ENCODE results near the gene HSP90AB1.
A peak's percentile ranks its signal among the peaks of the same experiment; 100 is the strongest.

Gene HSP90AB1

GRCh38 chr6:44235891-44236516 is 10.9 kb upstream of the HSP90AB1 start:
- DNase-seq, result no peak

GRCh38 chr6:44237021-44237812 is 9.7 kb upstream of the HSP90AB1 start:
- peak; percentile 83 for DNase-seq

DNA sequence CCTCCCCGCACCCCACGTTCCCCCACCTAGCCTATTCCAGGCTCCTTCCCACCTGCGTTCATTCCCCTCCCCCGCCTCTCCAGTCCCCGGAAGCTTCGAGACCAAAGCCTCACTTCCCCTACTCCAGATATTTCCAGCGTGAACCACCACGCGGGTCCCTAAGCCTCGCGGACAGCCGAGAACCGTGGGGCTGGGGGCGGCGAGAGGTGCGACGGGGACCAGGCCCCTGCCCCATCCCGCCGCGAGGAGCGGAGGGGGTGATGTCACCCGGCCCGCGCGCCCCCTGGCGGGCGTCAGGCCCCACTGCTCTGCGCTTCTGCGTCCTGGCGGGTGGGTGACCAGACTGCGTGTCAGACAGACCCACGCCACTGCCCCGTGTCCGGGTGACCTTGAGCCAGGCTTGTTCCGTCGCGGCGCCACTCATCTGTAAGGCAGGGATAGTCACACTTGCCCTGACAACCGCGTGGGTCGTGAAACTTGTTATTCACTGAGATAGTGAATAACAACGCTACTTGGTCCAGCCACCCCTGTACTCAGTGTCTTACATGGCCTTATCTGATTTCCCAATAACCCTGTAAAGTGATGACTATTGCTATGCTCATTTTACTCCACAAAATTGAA is 9.0 kb upstream of the HSP90AB1 start:
- DNase-seq, result peak; percentile 78

DNA sequence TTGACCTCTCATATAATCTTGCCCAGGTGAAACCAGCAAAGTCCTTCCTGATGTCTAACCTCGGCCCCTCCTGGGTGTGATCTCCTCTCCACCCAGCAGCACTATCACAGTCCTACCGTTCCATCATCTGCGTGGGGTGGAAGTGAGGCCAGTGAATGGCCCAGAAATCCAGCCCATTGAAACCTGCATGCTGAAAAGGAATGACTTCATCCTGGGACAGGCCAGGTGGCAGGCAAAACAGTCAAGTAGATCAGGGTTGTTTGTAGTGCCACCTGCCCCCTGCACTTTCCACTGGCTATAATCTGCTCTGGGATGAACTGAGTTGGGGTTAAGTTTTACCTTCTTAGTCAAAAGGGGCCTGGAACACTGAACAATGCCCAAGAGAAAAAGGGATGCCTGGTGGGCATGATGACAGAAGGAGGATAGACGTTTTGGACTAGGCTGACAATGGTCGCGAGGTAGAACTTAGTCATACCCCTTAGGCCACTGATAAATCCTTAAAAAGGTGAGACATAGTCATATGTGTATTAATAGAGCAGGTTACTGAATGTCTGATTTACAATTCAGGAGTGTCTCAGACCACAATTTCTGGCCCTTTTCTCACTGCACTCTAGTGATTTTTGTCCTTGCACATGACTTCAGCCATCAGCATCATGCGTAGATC is 8.1 kb upstream of the HSP90AB1 start:
- DNase-seq, result no peak

GRCh38 chr6:44243345-44243744 is 3.6 kb upstream of the HSP90AB1 start:
- no peak for DNase-seq

- DNase-seq, result no peak
Observed at GRCh38 chr6:44245391-44245911, 1.4 kb upstream of the HSP90AB1 start.

- DNase-seq, result peak; percentile 84
Observed at GRCh38 chr6:44245912-44246662, 814 bp upstream of the HSP90AB1 start.

DNA sequence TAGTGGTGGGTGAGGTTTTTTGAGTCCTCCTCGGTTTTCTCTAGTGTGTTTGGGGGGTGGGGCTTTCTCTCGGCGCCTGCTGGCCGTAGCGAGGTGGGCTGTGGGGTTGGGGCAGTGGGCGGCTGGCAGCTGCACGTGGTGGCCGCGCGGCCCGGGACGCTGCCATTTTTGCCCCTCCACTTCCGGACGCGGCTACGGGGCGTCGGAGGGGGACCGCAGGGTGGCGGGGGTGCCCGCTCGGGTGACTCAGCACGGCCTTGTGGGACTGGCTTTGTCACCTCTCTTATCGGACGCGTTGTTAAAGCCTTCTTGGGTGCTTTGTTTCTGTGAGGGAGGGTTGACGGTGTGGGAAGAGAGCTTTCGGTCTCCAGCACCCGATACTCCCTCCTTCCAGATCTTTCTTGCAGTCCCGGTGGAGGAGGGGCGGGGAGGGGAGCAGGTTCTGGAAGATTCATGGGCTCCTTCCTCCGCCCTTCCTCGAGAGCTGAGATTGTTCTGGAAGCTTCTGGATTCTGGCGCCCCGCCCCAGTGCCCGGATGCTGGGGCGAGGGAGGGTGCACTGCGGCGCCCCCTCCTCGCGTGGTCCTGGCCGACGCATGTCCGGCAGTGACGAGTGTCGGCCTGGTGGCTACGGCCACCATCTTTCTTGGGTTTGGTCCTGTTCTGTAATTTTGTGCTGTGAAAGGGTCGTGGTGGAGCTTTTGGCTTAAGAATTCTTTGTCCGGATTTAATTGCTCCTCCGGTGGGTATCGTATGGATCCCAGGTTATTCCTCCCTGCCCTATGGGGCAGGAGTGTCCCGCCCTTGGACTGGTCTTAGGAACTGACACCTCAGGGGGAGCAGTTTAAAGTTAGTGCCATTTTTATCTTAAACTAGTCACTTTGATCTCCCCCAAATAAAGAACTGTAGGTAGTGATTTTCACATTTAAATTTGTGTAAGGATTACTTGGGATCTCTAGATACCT is 719 bp downstream of the HSP90AB1 start:
- peak; percentile 84 for DNase-seq

- DNase-seq, result no peak
Observed at GRCh38 chr6:44248579-44248978, 1.7 kb downstream of the HSP90AB1 start.

DNA sequence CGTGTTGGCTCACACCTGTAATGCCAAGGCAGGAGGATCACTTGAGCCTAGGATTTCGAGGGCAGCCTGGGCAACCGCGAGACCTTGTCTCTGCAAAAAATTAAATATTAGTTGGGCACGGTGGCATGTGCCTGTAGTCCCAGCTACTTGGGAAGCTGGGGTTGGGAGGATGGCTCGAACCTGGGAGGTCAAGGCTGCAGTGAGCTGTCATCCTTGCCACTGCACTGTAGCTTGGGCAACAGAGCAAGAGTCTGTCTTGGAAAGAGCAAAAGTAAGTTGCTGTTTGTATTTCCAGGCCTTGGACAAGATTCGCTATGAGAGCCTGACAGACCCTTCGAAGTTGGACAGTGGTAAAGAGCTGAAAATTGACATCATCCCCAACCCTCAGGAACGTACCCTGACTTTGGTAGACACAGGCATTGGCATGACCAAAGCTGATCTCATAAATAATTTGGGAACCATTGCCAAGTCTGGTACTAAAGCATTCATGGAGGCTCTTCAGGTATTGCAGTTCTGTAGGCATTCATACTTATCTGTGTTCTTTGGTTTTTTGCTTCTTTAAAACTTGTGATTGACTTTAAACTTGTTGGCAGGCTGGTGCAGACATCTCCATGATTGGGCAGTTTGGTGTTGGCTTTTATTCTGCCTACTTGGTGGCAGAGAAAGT is 2.3 kb downstream of the HSP90AB1 start:
- no peak for DNase-seq

GRCh38 chr6:44250067-44250717 is 3.3 kb downstream of the HSP90AB1 start:
- no peak for DNase-seq

DNA sequence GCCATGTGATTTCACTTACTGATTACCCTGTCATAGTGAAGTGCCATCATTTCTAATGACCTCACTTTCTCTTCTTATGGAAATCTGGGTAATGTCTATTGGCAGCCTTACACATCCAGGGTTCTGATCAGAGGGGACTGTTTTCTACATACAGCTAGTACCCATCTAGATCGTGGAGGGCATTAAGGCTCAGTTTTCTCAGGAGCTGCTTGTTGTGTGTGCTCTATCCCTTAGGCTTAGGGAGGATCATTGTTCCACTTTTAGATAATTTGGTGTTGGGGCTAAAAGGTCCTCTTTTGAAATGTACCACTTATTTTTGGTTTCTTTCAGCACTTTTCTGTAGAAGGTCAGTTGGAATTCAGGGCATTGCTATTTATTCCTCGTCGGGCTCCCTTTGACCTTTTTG is 3.8 kb downstream of the HSP90AB1 start:
- DNase-seq, result no peak

DNA sequence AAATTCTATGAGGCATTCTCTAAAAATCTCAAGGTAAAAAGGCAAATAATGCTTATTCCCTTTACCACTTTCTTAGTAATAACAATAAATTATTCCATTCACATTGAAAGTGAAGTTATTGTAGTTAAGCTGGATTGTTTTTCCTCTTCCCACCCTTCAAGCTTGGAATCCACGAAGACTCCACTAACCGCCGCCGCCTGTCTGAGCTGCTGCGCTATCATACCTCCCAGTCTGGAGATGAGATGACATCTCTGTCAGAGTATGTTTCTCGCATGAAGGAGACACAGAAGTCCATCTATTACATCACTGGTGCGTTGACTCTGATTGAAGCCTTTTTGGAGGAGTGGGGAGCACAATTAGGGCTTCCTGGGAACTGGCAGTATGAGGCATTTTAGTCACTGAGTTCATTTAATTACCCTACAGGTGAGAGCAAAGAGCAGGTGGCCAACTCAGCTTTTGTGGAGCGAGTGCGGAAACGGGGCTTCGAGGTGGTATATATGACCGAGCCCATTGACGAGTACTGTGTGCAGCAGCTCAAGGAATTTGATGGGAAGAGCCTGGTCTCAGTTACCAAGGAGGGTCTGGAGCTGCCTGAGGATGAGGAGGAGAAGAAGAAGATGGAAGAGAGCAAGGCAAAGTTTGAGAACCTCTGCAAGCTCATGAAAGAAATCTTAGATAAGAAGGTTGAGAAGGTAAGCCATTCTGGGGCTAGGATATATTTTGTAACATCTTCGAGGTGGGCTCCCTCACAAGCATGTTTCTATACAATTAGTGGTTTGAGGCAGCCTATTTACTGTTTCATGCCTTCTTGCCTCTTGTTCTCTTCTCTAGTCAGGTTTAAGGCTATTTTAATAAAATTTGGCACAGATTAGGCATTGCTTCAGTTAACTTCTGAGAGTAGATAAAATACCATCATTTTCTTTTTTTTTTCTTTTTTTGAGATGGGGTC is 4.9 kb downstream of the HSP90AB1 start:
- DNase-seq, result no peak

- peak; percentile 51 for DNase-seq
Observed at GRCh38 chr6:44253307-44254101, 6.6 kb downstream of the HSP90AB1 start.

GRCh38 chr6:44254191-44255104 is 7.5 kb downstream of the HSP90AB1 start:
- DNase-seq, result peak; percentile 30

- DNase-seq, result peak; percentile 36
Observed at GRCh38 chr6:44255105-44255808, 8.4 kb downstream of the HSP90AB1 start.
